ENCODE results near the gene PDXP. TPM values are rescaled to one million over a fixed set of nuclear protein-coding genes. Genes with fewer than 3 reads are reported as not detected.

Gene PDXP
- total and polyA plus RNA-seq, 9 of the 15 experiments (the other 6 are each of a cell fraction or from before 2014, with no cell fraction given), result 7.9 to 54.2 (median 38.8) TPM

DNA sequence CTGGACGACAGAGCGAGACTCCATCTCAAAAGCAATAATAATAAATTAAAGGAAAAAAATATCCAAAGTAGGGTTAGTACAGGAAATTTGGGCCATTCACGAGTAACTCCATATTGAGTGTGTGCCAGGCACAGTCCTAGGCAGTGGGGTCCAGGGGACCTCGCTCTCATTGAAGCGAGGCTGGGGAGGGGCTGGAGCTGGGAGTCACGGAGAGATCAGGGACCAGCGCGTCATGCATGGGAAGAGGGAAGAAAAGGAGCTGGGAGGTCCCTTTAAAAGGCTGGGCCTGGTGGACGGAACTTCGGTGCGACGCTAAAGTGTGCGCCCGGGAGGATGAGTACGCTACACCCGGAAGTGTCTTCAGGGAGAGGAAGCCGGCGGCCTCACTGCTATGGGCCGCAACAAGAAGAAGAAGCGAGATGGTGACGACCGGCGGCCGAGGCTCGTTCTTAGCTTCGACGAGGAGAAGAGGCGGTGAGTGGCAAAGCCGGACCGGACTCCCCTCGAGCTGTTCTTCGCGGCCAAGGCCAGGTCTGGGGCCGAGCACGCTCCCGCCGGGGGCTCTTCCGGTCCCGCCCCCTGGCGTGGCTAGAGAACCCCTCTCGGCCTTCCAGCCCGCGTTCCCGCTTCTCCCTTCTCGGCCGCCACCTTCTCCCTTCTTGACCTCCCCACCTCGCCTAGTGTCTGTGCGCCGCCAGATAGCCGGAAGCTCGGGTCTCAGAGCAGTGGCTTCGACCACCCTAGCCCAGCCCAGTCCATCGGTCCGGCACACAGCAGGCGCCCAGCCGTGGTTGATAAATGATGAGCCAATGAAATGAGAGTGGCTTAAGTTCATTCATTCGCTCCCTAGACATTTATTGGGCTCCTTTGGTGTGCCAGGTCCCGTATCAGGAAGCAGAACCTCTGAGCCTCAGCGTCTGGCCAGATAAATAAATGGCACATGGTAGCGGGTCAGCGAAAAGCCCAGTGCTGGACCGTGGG lies 27.8 kb downstream of the PDXP start, which contains the start of gene NOL12 (continued):
- TF ChIP-seq, protein P1, sequence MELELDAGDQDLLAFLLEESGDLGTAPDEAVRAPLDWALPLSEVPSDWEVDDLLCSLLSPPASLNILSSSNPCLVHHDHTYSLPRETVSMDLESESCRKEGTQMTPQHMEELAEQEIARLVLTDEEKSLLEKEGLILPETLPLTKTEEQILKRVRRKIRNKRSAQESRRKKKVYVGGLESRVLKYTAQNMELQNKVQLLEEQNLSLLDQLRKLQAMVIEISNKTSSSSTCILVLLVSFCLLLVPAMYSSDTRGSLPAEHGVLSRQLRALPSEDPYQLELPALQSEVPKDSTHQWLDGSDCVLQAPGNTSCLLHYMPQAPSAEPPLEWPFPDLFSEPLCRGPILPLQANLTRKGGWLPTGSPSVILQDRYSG (tag; conservative IDR thresholded peaks at IDR 0.05; ENCODE audit: low read depth), result no peak
- no peak for TF ChIP-seq ZNF184 (CRISPR knock-in tag; IDR thresholded peaks at IDR 0.05)
- no peak for TF ChIP-seq CHD4 (IDR thresholded peaks at IDR 0.05; ENCODE audit: insufficient read depth, insufficient replicate concordance, low read depth, low read length, poor library complexity, severe bottlenecking)
- TF ChIP-seq ZFX (CRISPR knock-in tag; IDR thresholded peaks at IDR 0.05), result peak; percentile 90
- TF ChIP-seq CREB1 (IDR thresholded peaks at IDR 0.05), result peak; percentile 66
- peak; percentile 82 for TF ChIP-seq CREB1 (CRISPR knock-in tag; IDR thresholded peaks at IDR 0.05)
- TF ChIP-seq, protein P2, sequence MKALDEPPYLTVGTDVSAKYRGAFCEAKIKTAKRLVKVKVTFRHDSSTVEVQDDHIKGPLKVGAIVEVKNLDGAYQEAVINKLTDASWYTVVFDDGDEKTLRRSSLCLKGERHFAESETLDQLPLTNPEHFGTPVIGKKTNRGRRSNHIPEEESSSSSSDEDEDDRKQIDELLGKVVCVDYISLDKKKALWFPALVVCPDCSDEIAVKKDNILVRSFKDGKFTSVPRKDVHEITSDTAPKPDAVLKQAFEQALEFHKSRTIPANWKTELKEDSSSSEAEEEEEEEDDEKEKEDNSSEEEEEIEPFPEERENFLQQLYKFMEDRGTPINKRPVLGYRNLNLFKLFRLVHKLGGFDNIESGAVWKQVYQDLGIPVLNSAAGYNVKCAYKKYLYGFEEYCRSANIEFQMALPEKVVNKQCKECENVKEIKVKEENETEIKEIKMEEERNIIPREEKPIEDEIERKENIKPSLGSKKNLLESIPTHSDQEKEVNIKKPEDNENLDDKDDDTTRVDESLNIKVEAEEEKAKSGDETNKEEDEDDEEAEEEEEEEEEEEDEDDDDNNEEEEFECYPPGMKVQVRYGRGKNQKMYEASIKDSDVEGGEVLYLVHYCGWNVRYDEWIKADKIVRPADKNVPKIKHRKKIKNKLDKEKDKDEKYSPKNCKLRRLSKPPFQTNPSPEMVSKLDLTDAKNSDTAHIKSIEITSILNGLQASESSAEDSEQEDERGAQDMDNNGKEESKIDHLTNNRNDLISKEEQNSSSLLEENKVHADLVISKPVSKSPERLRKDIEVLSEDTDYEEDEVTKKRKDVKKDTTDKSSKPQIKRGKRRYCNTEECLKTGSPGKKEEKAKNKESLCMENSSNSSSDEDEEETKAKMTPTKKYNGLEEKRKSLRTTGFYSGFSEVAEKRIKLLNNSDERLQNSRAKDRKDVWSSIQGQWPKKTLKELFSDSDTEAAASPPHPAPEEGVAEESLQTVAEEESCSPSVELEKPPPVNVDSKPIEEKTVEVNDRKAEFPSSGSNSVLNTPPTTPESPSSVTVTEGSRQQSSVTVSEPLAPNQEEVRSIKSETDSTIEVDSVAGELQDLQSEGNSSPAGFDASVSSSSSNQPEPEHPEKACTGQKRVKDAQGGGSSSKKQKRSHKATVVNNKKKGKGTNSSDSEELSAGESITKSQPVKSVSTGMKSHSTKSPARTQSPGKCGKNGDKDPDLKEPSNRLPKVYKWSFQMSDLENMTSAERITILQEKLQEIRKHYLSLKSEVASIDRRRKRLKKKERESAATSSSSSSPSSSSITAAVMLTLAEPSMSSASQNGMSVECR (CRISPR knock-in tag; IDR thresholded peaks at IDR 0.05), result peak; percentile 63; the same call in 1 of the 2 replicates
- no peak for TF ChIP-seq ATF1 (CRISPR knock-in tag; IDR thresholded peaks at IDR 0.05)
- peak; percentile 80 for TF ChIP-seq ATF1 (tag; IDR thresholded peaks at IDR 0.05)
- TF ChIP-seq, protein P3, sequence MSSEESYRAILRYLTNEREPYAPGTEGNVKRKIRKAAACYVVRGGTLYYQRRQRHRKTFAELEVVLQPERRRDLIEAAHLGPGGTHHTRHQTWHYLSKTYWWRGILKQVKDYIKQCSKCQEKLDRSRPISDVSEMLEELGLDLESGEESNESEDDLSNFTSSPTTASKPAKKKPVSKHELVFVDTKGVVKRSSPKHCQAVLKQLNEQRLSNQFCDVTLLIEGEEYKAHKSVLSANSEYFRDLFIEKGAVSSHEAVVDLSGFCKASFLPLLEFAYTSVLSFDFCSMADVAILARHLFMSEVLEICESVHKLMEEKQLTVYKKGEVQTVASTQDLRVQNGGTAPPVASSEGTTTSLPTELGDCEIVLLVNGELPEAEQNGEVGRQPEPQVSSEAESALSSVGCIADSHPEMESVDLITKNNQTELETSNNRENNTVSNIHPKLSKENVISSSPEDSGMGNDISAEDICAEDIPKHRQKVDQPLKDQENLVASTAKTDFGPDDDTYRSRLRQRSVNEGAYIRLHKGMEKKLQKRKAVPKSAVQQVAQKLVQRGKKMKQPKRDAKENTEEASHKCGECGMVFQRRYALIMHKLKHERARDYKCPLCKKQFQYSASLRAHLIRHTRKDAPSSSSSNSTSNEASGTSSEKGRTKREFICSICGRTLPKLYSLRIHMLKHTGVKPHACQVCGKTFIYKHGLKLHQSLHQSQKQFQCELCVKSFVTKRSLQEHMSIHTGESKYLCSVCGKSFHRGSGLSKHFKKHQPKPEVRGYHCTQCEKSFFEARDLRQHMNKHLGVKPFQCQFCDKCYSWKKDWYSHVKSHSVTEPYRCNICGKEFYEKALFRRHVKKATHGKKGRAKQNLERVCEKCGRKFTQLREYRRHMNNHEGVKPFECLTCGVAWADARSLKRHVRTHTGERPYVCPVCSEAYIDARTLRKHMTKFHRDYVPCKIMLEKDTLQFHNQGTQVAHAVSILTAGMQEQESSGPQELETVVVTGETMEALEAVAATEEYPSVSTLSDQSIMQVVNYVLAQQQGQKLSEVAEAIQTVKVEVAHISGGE (CRISPR knock-in tag; IDR thresholded peaks at IDR 0.05), result peak; percentile 94 to 100 (median 98)
- no peak for TF ChIP-seq EGR1 (conservative IDR thresholded peaks at IDR 0.05)
- peak; percentile 89 for TF ChIP-seq SAP30 (IDR thresholded peaks at IDR 0.05; ENCODE audit: borderline replicate concordance, insufficient read depth, low read depth, low read length, poor library complexity, severe bottlenecking)
- TF ChIP-seq SMARCA5 (IDR thresholded peaks at IDR 0.05), result no peak
- TF ChIP-seq, protein P4, sequence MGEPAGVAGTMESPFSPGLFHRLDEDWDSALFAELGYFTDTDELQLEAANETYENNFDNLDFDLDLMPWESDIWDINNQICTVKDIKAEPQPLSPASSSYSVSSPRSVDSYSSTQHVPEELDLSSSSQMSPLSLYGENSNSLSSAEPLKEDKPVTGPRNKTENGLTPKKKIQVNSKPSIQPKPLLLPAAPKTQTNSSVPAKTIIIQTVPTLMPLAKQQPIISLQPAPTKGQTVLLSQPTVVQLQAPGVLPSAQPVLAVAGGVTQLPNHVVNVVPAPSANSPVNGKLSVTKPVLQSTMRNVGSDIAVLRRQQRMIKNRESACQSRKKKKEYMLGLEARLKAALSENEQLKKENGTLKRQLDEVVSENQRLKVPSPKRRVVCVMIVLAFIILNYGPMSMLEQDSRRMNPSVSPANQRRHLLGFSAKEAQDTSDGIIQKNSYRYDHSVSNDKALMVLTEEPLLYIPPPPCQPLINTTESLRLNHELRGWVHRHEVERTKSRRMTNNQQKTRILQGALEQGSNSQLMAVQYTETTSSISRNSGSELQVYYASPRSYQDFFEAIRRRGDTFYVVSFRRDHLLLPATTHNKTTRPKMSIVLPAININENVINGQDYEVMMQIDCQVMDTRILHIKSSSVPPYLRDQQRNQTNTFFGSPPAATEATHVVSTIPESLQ (CRISPR knock-in tag; IDR thresholded peaks at IDR 0.05), result 0 out of 2 replicates have a peak, but pooled peaks have one; percentile 52
